SKM-1 treated with dmso at 0.1 percent for 144 hours (cell line): ENCODE results near the gene SPTLC2.

Experiments
- DNase-seq: peaks from one replicate; lab custom pipeline; 2025; ENCODE audit not compliant: unreplicated experiment; lab: John Stamatoyannopoulos, UW

SPTLC2 gene

DNA sequence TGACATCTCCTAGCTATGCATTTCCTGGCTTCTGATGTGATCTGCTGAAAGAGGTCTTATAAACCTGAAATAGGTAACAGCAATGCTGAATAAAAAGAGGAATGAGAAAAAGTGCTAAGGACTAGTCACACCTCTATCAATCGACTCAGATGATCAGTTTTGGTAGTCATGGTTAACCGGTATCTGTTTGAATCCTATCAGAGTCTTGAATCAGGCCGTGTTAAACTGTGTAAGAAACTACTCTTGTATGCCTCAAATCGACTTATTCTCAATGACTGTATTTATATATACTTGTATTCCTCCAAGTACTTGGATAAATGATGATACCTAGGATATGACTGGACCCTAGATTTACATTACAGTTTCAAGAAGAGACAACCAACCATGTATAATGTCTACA is 107.1 kb downstream of the SPTLC2 start:
- DNase-seq = no peak

GRCh38 chr14:77508876-77509275 is 107.6 kb downstream of the SPTLC2 start:
- no peak for DNase-seq

- DNase-seq = no peak
Observed at GRCh38 chr14:77508249-77508648, 108.2 kb downstream of the SPTLC2 start.

DNA sequence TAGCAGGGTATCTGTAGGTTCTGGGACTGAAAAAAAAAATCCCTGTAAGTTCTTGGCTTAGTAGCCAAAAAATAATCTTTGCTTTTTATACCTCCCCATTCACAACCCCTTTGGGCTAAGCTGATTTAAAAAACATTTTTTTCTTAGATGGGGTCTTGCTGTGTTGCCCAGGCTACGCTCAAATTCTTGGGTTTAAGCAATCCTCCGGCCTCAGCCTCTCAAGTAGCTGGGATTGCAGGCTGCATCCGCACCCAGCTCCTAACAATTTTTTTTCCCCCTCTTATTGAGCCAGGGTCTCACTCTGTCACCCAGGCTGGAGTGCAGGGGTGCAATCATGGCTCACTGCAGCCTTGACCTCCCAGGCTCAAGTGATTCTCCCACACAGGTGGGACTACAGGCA is 108.7 kb downstream of the SPTLC2 start:
- no peak for DNase-seq

DNA sequence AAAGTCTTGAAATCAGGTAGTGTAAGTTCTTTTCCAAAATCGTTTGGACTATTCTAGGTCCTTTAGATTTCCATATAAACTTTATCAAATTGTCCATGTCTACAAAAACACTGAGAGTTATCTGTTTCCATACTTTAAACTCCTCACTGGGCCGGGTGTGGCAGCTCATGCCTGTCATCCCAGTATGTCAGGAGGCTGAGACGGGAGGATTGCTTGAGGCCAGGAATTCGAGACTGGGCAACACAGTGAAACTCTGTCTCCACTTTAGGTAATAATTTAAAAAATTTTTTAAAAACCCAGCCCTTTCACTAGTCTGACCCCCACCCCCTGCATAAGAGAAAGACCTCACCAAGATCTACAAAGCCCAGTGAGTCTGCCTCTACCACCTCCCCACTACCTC is 111.4 kb downstream of the SPTLC2 start:
- no peak for DNase-seq

GRCh38 chr14:77503138-77503537 is 113.3 kb downstream of the SPTLC2 start:
- DNase-seq = no peak

DNA sequence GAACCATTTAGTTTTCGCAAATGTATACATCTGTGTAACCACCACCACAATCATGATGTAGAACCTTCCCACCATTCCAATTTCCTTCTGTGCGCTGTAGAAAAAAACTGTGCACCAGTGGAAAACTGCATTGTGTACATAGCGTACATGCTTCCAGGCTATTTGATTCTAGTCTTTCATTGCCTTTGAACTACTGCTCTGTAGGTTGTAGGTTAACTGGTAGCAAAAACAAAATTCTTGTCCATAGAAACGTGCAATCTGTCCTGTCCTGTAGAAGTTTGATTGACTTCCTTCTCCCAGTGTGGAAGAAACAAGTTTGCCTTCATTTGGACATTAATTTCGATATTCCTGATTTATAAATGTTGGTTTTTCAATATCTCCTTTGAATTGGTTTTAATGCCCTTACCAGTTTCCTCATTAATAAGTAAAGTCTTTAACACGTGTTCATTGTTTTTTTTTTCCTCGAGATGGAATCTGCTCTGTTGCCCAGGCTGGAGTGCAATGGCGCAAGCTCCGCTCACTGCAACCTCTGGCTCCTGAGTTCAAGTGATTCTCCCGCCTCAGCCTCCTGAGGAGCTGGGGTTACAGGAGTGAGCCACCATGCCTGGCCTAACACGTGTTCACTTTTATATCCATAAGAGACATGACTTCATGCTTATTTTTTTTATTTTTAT is 114.2 kb downstream of the SPTLC2 start:
- DNase-seq = no peak

DNA sequence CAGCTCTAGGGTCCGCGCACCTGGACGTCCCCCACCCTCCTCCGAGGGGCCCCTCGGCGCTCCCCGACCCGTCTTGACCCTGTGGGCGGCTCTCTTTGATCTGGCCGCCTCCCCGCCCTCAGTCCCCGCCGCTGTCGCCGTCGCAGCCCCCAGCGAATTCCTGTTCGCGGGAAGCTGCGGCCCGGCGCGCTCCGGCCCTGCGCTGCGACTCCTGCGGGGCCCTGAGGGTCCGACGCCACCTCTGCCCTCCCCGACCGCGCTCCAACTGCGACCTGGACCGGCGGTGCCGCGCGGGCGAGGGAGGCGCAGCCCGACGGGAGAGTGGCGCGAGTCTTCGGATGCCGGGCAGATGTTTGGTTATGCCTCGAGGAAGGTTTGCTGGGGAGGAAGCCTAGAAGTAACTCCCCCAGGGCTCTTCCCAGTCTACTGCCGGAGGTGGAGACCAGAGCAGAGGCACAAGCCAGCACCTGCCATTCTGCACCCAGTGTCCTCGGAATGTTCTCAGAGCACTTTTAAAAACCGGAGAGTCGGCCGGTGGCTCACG is 117.4 kb downstream of the SPTLC2 start:
- no peak for DNase-seq

GRCh38 chr14:77498120-77498979 is 118.1 kb downstream of the SPTLC2 start, which contains the start of gene ISM2:
Gene ISM2 (minus strand): TSS chr14:77498816. CDS start chr14:77498793, 23 bp downstream.
- no peak for DNase-seq

- no peak for DNase-seq
Observed at GRCh38 chr14:77495334-77495733, 121.1 kb downstream of the SPTLC2 start.

DNA sequence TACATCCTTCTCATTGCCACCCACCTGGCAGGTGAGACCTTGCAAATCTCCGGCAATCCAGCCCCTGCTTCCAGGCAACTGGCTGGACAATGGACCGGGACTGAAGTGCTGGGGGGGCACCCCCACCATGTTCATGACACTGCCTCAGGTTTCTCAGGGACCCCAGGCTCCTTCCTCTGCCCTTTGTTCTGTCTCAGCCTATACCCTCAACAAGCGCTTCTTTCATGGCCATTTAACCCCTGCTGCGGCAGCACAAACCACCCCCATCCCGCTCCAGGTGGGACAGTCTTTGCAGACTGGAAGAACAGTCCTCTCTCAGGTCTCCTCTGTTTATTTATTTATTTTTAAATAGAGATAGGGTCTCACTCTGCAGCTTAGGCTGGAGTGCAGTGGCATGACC is 125.4 kb downstream of the SPTLC2 start:
- no peak for DNase-seq

DNA sequence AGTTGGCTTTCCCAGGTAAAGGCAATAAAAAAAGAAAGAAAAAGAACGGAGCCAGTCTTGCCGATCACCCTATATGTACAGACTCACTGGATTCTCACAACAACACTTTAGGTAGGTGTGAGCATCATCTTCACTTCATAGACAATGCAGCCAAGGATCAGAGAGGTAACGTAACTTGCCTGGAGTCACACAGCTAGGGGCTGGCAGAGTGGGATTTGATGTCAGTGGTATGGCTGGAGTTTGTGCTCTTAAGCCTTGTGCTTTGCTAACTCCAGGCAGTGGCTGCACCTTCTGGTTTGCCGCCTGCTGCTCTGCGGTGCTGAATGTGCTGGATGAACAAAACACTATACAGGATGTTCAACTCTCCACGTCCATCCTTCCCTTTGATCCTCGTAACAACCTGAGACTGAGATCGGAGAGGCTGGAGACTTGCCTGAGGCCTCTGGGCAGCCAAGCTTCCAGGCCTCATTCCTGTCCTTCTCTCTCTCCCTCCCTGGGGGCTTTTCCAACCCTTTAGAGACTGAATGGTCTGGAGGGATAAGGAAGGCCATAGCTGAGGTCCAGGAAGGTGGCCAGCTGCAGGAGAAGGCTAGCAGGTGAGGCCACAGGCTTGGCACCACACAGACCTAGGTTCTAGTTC is 126.0 kb downstream of the SPTLC2 start:
- DNase-seq = no peak

- no peak for DNase-seq
Observed at GRCh38 chr14:77489041-77489440, 127.4 kb downstream of the SPTLC2 start.

GRCh38 chr14:77488558-77488957 is 127.9 kb downstream of the SPTLC2 start:
- no peak for DNase-seq

- no peak for DNase-seq
Observed at GRCh38 chr14:77485901-77486678, 130.3 kb downstream of the SPTLC2 start.

- DNase-seq = no peak
Observed at GRCh38 chr14:77485256-77485655, 131.2 kb downstream of the SPTLC2 start.

DNA sequence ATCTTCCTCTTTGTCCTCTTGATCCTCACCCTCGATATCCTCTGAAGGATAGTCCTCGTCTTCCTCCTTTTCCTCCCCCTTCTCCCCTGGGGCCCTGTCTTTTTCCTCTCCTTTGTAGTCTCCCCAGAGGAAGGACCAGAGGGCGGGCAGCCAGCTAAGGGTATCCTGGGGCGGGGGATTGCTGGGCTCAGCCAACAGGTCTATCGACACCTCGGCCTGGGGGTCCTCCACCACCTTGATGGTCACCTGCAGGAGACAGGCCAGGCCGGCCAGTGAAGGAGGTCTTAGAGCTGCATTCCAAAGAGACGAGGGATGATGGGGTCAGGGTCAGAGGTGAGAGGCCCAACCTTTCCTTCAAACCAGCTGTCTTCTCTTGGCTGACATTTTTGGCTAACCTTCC is 134.0 kb downstream of the SPTLC2 start:
- DNase-seq = no peak

GRCh38 chr14:77478796-77479195 is 137.6 kb downstream of the SPTLC2 start:
- DNase-seq = no peak

DNA sequence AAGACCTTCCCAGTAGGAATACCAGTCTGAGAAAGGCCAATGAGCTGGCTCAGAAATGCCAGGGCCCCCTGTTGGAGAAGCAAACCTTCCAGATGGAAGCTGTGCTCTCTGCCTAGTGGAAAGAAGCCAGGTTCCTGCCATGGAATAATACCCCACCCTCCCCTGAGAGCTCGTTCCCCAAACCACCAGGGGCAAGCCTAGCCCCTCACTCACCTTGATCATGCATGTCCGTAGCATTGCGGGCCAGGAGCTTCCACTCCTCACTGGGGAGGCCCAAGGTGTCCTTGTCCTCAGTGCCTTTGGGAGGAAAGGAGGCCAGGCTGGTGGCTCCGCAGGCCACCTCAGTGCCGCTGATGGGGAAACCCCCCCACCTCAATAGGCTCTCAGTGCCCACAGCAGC is 138.4 kb downstream of the SPTLC2 start:
- DNase-seq = no peak

DNA sequence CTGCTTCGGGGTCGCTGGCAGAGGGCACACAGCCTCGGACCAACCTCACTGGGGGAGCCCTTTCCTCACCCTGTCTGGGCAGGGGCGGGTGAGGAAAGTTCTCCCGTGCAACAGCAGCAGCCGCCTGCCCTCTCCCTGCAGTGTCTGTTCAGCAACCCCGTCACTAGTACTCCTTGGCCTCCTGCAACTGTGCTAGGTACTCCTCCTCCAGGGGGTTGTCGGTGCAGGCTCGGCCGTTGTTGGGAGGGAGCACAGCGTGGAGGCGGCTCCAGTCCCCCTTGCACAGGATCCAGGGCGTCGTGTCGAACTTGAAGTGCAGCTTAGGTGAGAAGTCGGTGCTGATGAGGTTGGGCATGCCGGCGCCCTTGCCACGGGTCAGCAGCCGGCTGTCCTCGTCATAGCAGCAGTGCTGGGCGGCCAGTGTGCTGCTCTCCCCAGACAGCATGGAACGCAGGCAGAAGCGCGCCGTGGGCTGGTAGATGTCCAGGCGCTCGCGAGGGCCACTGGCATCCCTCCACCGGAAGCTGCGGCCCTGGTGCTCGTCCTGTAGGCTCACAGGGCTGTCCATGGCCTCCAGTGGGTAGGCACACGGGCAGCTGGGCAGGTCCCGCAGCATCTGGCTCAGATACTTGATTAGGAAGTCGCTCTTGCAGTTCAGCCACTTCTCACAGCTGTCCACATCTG is 140.9 kb downstream of the SPTLC2 start:
- no peak for DNase-seq
